Skeletal muscle satellite cell (primary cell): Measurements from ENCODE around the gene ZNF564.

Experiments used
- H3K27me3 ChIP-seq: 2 replicates; pipeline ENCODE4 v1.7.0; 2013; ENCODE audit warnings: low read length; ENCODE audit not compliant: control insufficient read depth, insufficient read depth
- H3K36me3 ChIP-seq: 2 replicates; pipeline ENCODE4 v1.7.0; 2013; ENCODE audit warnings: mild to moderate bottlenecking, control low read depth, low read length; ENCODE audit not compliant: insufficient read depth
- H3K4me1 ChIP-seq: 2 replicates; pipeline ENCODE4 v1.7.0; 2013; ENCODE audit warnings: low read length; ENCODE audit not compliant: control insufficient read depth, insufficient read depth
- H3K4me2 ChIP-seq: 2 replicates; pipeline ENCODE4 v1.7.0; 2013; ENCODE audit warnings: mild to moderate bottlenecking, low read length
- H3K4me3 ChIP-seq: 2 replicates; pipeline ENCODE4 v1.7.0; 2013; ENCODE audit warnings: low read length
- H3K9ac ChIP-seq: 2 replicates; pipeline ENCODE4 v1.7.0; 2013; ENCODE audit warnings: mild to moderate bottlenecking, low read depth, low read length, moderate library complexity
- H3K9me3 ChIP-seq: replicated peaks from 2 replicates; pipeline ENCODE4 v1.7.0; 2013; ENCODE audit warnings: mild to moderate bottlenecking, control low read depth, low read length

Gene ZNF564

GRCh38 chr19:12555456-12555930, 4.2 kb upstream of the ZNF564 start:
- H3K4me3 ChIP-seq = no peak overlapping the region

GRCh38 chr19:12546903-12547302, 4.4 kb downstream of the ZNF564 start:
- Histone ChIP-seq H3K9ac (no peak overlapping the region), H3K9me3 (peaks cover 7% of the 10 kb centered on the region), H3K27me3 (no peaks in the 10 kb centered on the region), H3K4me1 (peaks cover 1% of the 10 kb centered on the region), H3K4me3 (no peak overlapping the region), H3K36me3 (peaks cover 15% of the 10 kb centered on the region), H3K4me2 (no peak overlapping the region)

More at GRCh38 chr19:12555456-12555930, 4.2 kb upstream of the ZNF564 start:
- peaks cover 7% of the 10 kb centered on the region for H3K4me1 ChIP-seq
- no peaks in the 10 kb centered on the region for H3K36me3 ChIP-seq
- H3K4me2 ChIP-seq = no peak overlapping the region
- H3K27me3 ChIP-seq = no peaks in the 10 kb centered on the region
- no peak overlapping the region for H3K9ac ChIP-seq
- H3K9me3 ChIP-seq = no peaks in the 10 kb centered on the region

GRCh38 chr19:12546068-12546467, 5.2 kb downstream of the ZNF564 start:
- Histone ChIP-seq H3K4me1 (no peaks in the 10 kb centered on the region), H3K36me3 (peaks cover 16% of the 10 kb centered on the region), H3K4me2 (no peak overlapping the region), H3K27me3 (no peaks in the 10 kb centered on the region), H3K9me3 (peaks cover 7% of the 10 kb centered on the region), H3K4me3 (no peak overlapping the region), H3K9ac (no peak overlapping the region)

- Histone ChIP-seq H3K4me1 (no peaks in the 10 kb centered on the region), H3K27me3 (no peaks in the 10 kb centered on the region), H3K4me2 (no peak overlapping the region), H3K9me3 (peaks cover 7% of the 10 kb centered on the region), H3K9ac (no peak overlapping the region), H3K36me3 (peaks cover 18% of the 10 kb centered on the region), H3K4me3 (no peak overlapping the region)
Observed at GRCh38 chr19:12545267-12545666, 6.0 kb downstream of the ZNF564 start.

- Histone ChIP-seq H3K4me1 (no peaks in the 10 kb centered on the region), H3K36me3 (peaks cover 20% of the 10 kb centered on the region), H3K4me3 (no peak overlapping the region), H3K9ac (no peak overlapping the region), H3K27me3 (no peaks in the 10 kb centered on the region), H3K4me2 (no peak overlapping the region), H3K9me3 (peaks cover 7% of the 10 kb centered on the region)
Observed at GRCh38 chr19:12544401-12544876, 6.8 kb downstream of the ZNF564 start.

GRCh38 chr19:12543855-12544254, 7.4 kb downstream of the ZNF564 start:
- H3K27me3 ChIP-seq = no peaks in the 10 kb centered on the region
- H3K9me3 ChIP-seq = peaks cover 7% of the 10 kb centered on the region
- H3K9ac ChIP-seq = no peak overlapping the region
- no peaks in the 10 kb centered on the region for H3K4me1 ChIP-seq
- peaks cover 14% of the 10 kb centered on the region for H3K36me3 ChIP-seq
- H3K4me2 ChIP-seq = no peak overlapping the region
- no peak overlapping the region for H3K4me3 ChIP-seq

GRCh38 chr19:12527034-12527836, 24.0 kb downstream of the ZNF564 start:
- no peak overlapping the region for H3K4me2 ChIP-seq
- no peaks in the 10 kb centered on the region for H3K27me3 ChIP-seq
- H3K9ac ChIP-seq = no peak overlapping the region
- H3K4me1 ChIP-seq = no peaks in the 10 kb centered on the region
- H3K9me3 ChIP-seq = peaks cover 84% of the 10 kb centered on the region
- no peak overlapping the region for H3K4me3 ChIP-seq
- H3K36me3 ChIP-seq = peaks cover 71% of the 10 kb centered on the region

- Histone ChIP-seq H3K4me2 (no peak overlapping the region), H3K36me3 (peaks cover 77% of the 10 kb centered on the region), H3K27me3 (no peaks in the 10 kb centered on the region), H3K4me1 (no peaks in the 10 kb centered on the region), H3K9ac (no peak overlapping the region), H3K9me3 (peaks cover 86% of the 10 kb centered on the region), H3K4me3 (no peak overlapping the region)
Observed at GRCh38 chr19:12526542-12526941, 24.7 kb downstream of the ZNF564 start.

- Histone ChIP-seq H3K36me3 (peaks cover 41% of the 10 kb centered on the region), H3K27me3 (no peaks in the 10 kb centered on the region), H3K4me2 (no peak overlapping the region), H3K9ac (no peak overlapping the region), H3K9me3 (peaks cover 68% of the 10 kb centered on the region), H3K4me3 (no peak overlapping the region), H3K4me1 (no peaks in the 10 kb centered on the region)
Observed at GRCh38 chr19:12521996-12522395, 29.3 kb downstream of the ZNF564 start.

- Histone ChIP-seq H3K4me2 (no peak overlapping the region), H3K9me3 (peaks cover 17% of the 10 kb centered on the region)
Observed at GRCh38 chr19:12513531-12514061, 37.7 kb downstream of the ZNF564 start.

GRCh38 chr19:12497032-12497431, 54.2 kb downstream of the ZNF564 start:
- Histone ChIP-seq H3K9ac (no peak overlapping the region), H3K27me3 (no peaks in the 10 kb centered on the region), H3K4me1 (peaks cover 3% of the 10 kb centered on the region), H3K4me2 (no peak overlapping the region), H3K4me3 (no peak overlapping the region), H3K36me3 (no peaks in the 10 kb centered on the region), H3K9me3 (no peaks in the 10 kb centered on the region)

More at GRCh38 chr19:12513531-12514061, 37.7 kb downstream of the ZNF564 start:
- Histone ChIP-seq H3K4me3 (no peak overlapping the region), H3K36me3 (no peaks in the 10 kb centered on the region), H3K4me1 (no peaks in the 10 kb centered on the region), H3K27me3 (no peaks in the 10 kb centered on the region), H3K9ac (no peak overlapping the region)
